Measurements from ENCODE around the gene MLLT6.

The MLLT6 gene

DNA sequence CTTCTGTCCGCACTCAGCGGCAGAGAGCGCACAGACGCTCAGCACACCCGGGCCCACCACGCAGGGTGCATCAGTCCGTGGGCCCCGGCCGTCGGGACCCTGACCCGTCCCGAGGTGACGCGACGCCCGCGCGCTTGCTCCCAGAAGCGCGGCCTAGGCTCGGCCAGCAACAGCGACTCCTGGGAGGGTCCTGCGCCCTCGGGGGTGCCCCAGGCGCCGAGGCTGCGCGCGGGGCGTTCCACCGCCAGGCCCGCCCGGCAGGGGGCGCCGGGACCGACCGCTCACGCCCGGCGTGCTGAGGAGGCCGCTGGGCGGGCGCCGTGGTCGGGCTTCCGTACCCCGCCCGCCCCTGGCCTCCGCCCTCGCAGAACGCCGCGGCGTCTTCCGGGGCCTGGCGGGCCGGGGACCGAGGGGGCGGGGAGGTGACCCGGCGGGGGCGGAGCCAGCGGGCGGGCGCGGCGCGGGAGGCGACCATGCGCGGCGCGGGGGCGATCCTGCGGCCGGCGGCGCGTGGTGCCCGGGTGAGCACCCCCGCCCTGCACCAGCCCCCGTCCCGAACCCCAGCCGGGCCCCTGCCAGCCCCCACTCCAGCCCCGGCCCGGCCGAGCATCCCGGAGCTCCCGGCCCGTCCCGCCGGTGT, 24.9 kb downstream of the MLLT6 start, which contains the start of gene CISD3:
Gene CISD3, plus strand, starts transcription at position 456 of the 640 bp plus-strand sequence. Its CDS starts 18 bp downstream, at position 474.
- DNase-seq, result no peak

- no peak for DNase-seq
Measured at GRCh38 chr17:38730526-38731379, 25.7 kb downstream of the MLLT6 start.

DNA sequence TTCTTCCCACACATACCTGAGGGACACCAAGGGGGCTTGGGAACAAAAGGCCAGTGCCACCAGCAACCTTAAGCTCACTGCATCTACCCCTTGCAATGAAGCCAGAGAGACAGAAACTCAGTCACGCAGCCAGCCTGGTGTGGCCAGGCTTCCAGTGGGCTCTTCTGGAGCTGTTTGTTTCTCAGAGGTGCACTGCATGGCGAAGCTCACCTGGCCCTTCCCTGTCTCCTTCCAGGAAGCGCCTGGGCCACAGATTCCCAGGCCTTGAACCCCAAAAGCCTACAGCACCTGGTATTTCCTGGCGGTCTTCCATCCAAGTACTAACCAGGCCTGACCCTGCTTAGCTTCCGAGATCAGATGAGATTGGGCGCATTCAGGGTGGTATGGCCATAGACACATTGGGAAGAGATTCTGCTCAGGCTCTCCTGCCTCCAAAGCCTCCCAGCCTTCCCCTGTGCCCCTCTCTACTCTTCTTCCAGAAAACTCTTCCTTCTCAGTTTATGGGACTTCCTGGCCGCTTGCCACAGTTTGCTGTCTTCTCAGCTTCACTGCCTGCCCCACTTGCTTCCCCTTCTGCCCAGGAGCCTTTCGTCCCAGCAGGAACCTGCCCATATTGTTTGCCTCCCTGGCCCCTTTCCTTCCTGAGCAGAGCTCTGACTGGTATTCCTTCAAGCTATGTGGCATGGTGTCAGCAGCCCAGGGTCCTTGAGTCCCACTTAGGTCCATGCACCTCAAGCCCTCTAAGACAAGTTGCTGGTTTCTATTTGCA, 26.6 kb downstream of the MLLT6 start:
- no peak for DNase-seq

DNA sequence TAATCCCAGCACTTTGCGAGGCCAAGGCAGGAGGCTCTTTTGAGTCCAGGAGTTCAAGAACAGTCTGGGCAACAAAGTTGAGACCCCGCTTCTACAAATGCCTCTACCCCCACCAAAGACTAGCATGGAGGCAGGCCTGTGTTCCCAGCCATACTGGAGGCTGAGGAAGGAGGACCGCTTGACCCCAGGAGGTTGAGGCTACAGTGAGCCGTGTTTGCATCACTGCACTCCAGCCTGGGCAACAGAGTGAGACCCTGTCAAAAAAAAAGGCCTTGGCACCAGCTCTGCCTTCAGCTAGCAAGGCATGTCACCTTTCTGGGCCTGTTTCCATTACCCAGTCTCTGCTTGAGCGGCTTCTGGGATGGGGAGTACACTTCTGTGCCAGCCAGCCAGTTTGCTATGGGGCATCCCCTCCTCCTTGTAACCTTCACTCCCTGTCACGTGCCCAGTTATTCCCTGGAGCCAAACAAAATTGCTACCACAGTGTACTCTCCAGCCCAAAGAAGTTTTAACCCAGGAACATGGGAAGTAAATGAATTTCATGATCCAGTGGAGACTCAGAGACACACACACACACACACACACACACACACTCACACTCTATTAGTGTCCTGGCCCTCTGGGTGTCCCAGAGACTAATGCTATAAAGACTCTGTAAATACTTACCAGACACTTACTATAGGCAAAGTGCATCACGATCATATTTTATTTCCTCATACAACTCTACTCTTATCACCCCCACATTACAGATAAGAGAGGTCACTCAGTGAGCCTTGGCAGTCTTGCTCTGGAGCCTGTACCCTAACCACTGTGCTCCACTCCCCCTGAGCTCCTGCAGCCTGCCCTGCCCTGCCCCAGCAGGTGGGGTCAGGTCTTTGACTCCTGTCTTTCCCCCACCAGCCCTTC, 27.6 kb downstream of the MLLT6 start:
- DNase-seq, result no peak

DNA sequence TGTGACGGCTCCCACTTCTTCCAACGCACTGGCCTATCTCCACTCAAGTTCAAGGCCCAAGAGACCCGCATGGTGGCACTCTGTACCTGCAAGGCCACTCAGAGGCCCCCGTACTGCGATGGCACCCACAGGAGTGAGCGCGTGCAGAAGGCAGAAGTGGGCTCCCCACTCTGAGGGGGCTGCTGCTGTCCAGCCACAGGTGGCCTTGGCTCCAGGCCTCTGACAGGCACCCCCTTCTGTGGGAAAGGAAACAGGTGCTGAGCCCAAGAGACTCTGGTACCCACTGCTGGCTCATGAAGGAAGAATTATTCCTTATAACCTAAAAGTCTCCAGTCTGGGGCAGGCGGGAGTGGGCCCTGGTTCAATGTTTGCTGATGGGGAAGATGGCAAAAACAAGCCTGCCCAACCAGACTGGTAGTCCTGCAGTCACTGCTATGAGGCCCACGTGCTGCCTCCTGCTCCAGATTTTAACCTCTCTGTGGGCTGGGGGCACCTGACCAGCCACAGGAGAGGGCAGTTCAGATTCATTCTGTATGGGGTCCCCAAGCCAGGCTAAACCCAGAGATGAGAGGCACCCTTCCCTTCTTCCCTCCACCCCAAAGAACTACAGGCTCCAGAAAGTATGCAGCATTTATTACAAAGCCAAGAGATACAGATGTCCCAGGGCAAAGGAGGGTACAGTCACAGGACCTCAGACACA, 28.4 kb downstream of the MLLT6 start:
- no peak for DNase-seq

GRCh38 chr17:38733982-38734973, 29.2 kb downstream of the MLLT6 start:
- DNase-seq, result no peak

DNA sequence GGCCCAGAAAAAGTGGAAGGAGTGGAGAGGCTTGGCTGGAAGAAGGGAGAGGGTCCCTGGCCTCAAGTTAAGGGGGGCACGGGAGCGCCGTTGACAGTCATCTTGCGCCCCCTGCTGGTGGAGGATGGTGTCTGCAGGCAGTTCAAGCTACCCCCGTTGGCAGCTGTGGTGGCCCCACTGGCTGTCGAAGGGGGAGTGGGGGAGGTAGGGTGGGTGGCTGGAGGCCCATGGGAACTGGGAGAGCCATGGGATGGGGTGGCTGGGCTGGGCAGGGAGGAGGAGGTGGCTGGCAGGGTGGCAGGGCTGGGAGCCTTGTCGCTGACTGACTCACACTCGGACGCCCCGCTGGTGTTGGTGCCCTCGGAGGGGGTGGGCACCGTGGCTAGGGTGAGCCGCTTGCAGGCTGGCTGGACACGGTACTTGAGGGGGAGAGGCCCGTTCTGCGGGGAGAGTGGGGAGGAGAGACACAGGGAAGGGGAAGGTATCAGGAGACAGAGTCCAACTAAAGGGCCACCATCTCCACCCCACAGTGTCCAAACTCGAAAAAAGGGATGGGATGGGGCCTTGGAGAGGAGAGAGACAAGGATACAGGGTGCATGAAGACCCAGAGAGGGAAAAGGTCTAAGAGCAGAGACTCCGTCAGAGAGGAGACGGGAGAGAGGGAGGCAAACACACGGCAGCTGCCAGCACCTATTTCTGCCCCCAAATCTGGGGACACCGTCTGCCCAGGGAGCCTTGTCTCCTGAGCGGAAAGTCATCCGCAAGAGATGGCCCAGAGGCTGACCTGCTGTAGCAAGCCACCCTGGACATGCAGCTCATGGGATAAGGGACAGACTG, 30.3 kb downstream of the MLLT6 start:
- DNase-seq, result no peak

DNA sequence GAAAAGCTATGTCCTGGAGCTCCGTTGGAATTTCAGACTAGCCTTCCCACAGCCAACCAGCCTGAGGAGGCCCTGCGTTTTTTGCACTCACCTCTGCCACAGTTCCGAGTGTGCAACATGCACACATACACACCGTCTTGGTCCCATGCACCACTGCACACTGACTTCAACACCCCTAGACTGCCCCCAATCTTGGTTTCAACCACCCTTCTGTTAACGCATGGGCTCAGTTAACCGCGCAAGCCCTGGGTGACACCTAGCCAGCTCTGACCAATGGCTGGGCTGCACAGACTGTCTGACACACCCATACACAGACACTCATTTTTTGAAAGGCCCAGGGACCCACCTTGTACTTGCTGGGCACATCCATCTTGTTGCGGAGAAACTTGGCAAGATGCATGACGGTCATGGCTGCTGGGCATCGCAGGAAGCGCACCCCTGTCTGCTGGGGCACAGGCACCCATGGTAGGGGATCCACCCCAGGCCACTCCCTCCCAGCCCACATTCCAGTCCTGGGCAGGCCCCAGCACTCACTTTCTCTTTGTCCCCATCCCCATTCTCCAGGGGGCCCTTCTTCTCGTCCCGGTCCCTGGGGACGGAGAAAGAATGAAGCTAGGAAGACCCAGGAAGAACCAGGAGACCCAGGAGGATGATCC, 33.1 kb downstream of the MLLT6 start:
- DNase-seq, result no peak

DNA sequence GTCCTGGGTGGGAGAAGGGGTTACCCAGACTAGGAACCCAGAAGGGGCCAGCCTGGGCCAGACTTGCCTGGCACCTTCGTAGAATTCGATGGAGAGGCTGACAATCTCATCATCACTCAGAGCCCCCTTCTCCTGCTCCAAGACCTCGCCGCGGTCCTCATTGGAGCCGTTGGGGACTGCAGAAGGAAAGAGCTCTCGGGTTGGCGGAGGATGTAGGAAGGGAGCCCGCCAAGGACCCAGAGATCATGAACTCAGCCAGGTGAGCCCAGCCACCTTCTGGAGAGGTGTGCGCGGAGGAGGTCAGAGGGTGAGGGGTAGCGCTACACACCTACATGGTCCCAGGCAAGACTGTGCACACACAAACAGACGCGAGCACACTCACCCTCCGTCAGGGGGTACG, 33.6 kb downstream of the MLLT6 start:
- no peak for DNase-seq

DNA sequence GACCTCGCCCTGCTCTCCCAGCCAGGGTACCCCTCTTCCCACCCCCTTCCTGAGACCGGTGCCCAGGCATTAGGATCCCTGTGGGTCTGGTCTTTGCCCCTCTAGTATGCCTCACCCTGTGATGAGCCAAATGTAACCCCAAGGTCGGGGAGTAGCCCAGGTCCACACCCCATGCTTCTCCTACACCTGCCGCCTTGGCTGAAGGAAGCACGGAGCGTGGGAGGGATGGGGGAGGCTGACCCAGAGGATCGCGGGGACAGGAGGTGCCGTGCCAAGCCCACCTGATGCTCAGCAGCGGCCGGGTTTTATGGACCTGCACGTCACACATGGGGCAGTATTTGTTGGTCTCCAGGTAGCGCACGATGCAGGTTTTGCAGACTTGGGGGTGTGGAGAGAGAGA, 34.2 kb downstream of the MLLT6 start:
- DNase-seq, result no peak

- DNase-seq, result no peak
Measured at GRCh38 chr17:38740044-38740443, 35.0 kb downstream of the MLLT6 start.

- no peak for DNase-seq
Measured at GRCh38 chr17:38740806-38741205, 35.7 kb downstream of the MLLT6 start.

DNA sequence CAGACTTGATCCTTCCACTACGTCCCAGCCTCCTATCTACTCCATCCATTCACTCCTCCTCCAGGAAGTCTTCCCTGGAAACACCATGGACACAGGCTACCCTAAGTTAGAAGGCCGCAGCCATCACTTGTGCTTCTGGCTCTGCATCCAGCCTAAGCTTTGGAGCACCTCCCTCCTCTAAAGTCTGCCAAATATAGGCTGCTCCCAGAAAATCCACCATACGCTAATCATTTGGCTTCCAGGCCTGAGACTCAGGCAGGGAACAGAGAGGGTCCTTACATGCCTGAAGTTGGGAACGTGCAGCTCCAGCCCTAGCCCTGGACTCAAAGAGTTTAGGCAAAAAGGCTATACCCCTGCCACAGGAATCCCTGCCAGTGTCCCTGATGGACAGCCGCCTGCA, 36.4 kb downstream of the MLLT6 start:
- no peak for DNase-seq

DNA sequence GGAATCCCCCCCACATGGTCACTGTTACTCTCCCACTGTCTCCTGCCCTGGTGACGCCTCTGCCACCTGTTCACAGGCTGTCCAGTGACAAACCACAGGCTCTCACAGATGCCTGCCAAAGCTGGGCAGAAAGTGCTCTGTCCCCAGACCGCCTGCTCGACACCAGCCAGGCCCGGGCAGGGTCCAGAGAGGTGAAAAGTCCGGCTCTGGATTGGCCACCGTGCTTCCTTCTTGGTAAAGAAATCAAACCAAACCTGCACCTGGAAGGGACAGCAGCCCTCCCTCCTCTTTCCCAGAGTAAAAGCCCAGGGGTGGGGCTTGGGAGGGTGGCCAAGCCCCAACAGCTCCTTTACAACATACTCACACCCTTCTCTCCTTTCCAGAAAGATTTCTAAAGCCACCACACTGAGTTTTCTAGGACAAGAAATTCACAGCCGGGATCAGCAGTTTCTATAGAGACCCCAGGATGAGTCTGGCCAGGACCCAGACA, 36.9 kb downstream of the MLLT6 start:
- DNase-seq, result no peak

GRCh38 chr17:38742411-38743308, 37.6 kb downstream of the MLLT6 start:
- DNase-seq, result no peak

GRCh38 chr17:38743556-38744171, 38.6 kb downstream of the MLLT6 start:
- DNase-seq, result no peak

DNA sequence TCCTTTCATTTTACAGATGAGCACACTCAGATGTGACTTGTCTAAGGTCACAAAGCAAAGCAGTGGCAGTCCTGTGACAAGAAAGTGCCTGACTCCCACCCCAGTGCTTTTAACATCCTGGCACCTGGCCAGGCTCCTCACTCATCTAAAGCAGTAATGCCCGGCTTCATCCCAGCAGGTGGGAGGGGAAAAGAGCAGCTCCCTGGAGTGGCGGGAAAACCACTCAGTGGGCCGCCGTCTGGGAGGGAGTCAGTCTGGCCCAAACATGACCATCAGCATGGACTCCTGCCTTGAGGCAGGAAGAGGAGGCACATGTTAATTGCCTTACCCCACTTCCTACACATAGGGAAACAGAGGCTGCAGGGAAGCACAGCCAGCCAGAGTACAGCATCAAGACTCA, 40.5 kb downstream of the MLLT6 start:
- peak; percentile 64 for DNase-seq
